Peyer's patch (tissue), 4 donors: ENCODE data around the gene CAPN5.
"Not testable (repeated sequence)": the region's sequence is repeated elsewhere in the genome, so short reads cannot be mapped to it uniquely, and the experiment has no call there.

Experiments
- POLR2A ChIP-seq, 2 donors: fragments of 450-650 bp; IDR thresholded peaks; one replicate each; pipeline ENCODE4 v1.5.1; 2017; ENCODE audit warnings: antibody characterized with exemption in 2 of 2, mild to moderate bottlenecking in 2 of 2, moderate library complexity in 2 of 2
- TF ChIP-seq, protein P1 (sequence below), 6 experiments: fragments of 450-650 bp in 4 of 6; fragments of 200-600 bp in 2 of 6; sonication (generic) in 1 of 6; IDR thresholded peaks; one replicate each; pipeline ENCODE4 v1.5.1; 2017 to 2019; ENCODE audit warnings: antibody characterized with exemption in 6 of 6, mild to moderate bottlenecking in 3 of 6, moderate library complexity in 1 of 6

DNA sequence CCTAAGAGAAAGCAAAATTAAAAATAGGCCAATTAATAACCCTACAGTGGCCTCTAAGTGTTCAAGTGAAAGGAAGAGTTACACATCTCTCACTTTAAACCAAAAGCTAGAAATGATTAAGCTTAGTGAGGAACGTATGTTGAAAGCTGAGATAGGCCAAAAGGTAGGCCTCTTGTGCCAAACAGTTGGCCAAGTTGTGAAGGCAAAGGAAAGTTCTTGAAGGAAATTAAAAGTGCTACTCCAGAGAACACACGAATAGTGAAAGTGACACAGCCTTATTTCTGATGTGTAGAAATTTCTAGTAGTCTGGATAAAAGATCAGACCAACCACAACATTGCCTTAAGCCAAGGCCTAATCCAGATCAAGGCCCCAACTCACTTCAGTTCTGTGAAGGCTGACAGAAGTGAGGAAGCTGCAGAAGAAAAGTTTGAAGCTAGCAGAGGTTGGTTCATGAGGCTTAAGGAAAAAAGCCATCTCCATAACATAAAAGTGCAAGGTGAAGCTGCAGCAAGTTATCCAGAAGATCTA, 48.3 kb upstream of the CAPN5 start:
- TF ChIP-seq, protein P1, sequence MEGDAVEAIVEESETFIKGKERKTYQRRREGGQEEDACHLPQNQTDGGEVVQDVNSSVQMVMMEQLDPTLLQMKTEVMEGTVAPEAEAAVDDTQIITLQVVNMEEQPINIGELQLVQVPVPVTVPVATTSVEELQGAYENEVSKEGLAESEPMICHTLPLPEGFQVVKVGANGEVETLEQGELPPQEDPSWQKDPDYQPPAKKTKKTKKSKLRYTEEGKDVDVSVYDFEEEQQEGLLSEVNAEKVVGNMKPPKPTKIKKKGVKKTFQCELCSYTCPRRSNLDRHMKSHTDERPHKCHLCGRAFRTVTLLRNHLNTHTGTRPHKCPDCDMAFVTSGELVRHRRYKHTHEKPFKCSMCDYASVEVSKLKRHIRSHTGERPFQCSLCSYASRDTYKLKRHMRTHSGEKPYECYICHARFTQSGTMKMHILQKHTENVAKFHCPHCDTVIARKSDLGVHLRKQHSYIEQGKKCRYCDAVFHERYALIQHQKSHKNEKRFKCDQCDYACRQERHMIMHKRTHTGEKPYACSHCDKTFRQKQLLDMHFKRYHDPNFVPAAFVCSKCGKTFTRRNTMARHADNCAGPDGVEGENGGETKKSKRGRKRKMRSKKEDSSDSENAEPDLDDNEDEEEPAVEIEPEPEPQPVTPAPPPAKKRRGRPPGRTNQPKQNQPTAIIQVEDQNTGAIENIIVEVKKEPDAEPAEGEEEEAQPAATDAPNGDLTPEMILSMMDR (IDR thresholded peaks at IDR 0.05): not testable (repeated sequence)
- not testable (repeated sequence) for TF ChIP-seq POLR2A (IDR thresholded peaks at IDR 0.05)
